ENCODE data around the gene UQCRC1.

The UQCRC1 gene

DNA sequence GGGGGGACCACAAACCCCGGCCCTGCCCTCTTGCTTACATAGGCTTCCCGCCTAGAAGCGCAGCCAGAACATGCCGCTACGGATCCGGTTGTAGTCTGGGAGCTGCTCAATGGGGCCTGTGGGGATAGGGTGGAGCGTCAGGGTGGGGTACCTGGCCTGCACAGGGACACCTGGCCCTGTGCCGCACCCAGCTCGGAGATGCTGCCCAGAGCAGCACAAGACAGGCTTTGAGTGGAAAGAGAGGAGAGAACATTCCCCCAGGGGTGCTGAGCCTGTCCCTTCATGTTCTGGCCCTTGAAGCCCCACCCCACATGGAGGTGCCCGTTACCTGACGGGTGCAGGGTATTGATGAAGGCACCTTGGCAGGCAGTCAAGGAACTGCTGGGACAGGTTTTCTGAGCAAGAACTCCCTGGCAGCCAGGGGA lies 10.4 kb downstream of the UQCRC1 start:
- no peak for DNase-seq (ENCODE audit: low read depth in 1 of 2, low spot score in 1 of 2)

- no peak for DNase-seq (ENCODE audit: low read depth in 1 of 2, low spot score in 1 of 2)
Measured at GRCh38 chr3:48598323-48599076, 10.9 kb downstream of the UQCRC1 start.

- DNase-seq (ENCODE audit: low read depth in 1 of 2, low spot score in 1 of 2): no peak
Measured at GRCh38 chr3:48597408-48597800, 12.0 kb downstream of the UQCRC1 start.

DNA sequence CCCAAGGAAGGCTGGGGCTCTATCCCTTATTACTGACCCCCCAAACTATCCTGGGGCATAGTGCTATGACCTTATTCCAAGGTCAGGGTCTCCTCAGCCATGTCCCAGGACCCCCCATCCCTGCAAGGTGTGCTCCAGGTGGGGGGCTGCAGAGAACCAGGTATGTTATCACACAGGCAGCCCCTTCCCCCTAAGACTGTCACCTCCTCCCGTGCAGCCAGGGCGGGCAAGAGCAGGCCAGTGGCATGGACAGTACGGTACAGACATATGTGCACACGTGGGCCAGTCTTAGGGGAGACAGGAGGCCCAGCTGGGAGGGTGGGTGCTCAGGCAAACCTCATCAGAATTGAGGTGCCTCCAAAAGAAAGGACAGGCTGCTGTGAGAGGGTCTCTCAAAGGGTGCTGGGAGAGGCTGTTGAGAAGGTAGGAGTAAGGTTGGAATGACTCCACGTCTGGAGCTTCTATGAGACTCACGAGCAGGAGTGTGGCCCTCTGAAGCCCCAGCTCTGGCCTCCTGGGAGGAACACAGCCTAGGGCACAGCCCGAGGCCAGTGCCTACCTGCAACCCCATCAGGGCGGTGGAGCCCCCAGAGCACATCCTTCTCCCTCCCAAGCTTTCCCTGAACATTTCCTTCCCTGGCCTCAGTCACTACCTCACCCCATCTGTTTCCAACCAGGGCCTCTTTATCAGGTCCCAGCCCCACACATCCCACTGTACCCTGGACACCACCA lies 12.6 kb downstream of the UQCRC1 start:
- DNase-seq (ENCODE audit: low read depth in 1 of 2, low spot score in 1 of 2): no peak

- DNase-seq (ENCODE audit: low read depth in 1 of 2, low spot score in 1 of 2): no peak
Measured at GRCh38 chr3:48596157-48596556, 13.3 kb downstream of the UQCRC1 start.

GRCh38 chr3:48595526-48596121 lies 13.8 kb downstream of the UQCRC1 start:
- no peak for DNase-seq (ENCODE audit: low read depth in 1 of 2, low spot score in 1 of 2)

GRCh38 chr3:48595075-48595525 lies 14.3 kb downstream of the UQCRC1 start, which contains the start of gene COL7A1:
Gene COL7A1, minus strand, starts transcription at chr3:48595329. Its CDS starts 170 bp downstream, at chr3:48595159.
- no peak for DNase-seq (ENCODE audit: low read depth in 1 of 2, low spot score in 1 of 2)

- DNase-seq (ENCODE audit: low read depth in 1 of 2, low spot score in 1 of 2): no peak
Measured at GRCh38 chr3:48594417-48595049, 14.9 kb downstream of the UQCRC1 start.

DNA sequence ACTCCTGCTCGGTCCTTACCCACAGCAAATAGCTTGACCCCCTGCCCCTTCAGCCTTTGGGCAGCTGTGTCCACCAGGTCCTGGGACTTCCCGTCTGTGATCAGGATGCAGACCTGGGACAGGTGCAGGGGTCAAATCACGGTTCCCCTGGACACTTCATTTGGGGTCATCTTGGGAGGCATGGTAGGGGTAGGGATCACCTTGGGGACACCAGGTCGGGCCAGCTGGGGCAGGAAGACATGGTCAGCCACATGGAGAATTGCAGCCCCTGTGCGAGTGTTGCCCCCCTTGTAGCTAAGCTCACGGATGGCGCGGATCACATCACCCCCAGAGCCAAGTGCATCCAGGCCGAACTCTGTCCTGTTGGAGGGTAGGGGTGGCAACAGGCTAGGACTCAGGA lies 16.1 kb downstream of the UQCRC1 start:
- no peak for DNase-seq (ENCODE audit: low read depth in 1 of 2, low spot score in 1 of 2)

DNA sequence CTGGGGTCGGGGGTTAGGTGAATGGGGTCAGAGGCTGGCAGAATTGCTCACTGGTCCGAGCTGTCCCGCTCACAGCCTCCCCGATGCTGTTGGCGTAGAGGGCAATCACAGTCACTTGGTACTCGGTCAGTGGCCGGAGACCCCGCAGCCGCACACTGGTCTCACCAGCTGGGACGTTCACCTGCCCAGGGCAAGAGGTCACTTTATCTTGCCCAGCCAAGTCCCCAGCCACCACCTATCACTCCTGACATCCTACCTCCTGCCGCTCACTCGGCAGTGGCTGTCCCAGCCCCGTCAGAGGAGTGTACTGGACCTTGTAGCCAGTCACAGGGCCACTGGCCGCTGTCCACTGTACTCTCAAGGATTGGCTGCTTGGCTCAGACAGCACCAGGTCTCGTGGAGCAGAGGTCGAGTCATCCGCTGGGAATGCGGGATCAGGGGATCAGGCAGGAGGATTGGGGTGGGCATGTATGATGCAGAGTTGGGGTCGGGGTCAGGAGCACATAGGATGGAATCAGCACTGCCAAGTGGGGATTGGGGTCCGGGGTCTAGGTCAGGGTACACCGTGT lies 16.8 kb downstream of the UQCRC1 start:
- no peak for DNase-seq (ENCODE audit: low read depth in 1 of 2, low spot score in 1 of 2)

GRCh38 chr3:48591886-48592518 lies 17.4 kb downstream of the UQCRC1 start:
- no peak for DNase-seq (ENCODE audit: low read depth in 1 of 2, low spot score in 1 of 2)

GRCh38 chr3:48591436-48591835 lies 18.0 kb downstream of the UQCRC1 start:
- DNase-seq (ENCODE audit: low read depth in 1 of 2, low spot score in 1 of 2): no peak

GRCh38 chr3:48588230-48588629 lies 21.2 kb downstream of the UQCRC1 start:
- no peak for DNase-seq (ENCODE audit: low read depth in 1 of 2, low spot score in 1 of 2)

DNA sequence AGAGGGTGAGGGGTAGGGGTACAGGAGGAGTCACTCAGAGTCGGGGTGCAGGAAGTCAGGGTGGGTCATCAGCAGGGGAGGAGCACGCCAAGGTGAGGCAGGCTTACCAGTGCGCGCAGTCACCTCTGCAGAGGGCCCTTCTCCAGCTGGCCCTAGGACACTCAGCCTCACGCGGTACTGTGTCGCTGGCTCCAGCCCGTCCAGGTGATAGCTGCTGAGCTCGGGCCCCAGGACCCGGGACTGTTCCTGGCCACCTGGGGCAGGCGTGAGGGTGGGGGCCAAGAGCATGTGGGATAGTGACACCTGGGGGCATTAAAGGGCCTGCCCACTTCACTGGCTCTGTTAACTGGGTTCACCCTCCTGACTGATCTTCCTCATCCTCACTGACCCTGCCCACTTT lies 21.8 kb downstream of the UQCRC1 start:
- no peak for DNase-seq (ENCODE audit: low read depth in 1 of 2, low spot score in 1 of 2)

GRCh38 chr3:48585411-48585810 lies 24.0 kb downstream of the UQCRC1 start:
- DNase-seq (ENCODE audit: low read depth in 1 of 2, low spot score in 1 of 2): no peak

DNA sequence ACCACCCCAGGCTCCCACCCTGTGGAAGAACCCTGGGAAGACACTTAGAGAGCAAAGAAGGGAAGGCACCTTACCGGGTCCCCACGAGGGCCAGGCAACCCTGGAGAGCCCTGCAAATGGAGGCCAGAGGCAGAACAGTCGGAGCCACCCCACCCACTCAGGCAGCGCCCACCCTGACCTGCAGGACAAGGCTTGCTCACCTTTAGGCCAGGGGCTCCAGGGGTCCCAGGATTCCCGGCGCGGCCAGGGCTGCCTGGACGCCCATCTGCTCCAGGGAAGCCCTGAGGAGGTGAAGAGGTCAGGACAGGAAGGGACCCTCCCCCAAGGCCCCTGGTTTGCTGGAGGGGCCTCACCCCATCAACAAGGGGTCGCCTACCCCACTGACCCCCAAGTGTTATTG lies 24.6 kb downstream of the UQCRC1 start:
- no peak for DNase-seq (ENCODE audit: low read depth in 1 of 2, low spot score in 1 of 2)

- no peak for DNase-seq (ENCODE audit: low read depth in 1 of 2, low spot score in 1 of 2)
Measured at GRCh38 chr3:48581621-48582481, 27.6 kb downstream of the UQCRC1 start.

GRCh38 chr3:48576647-48577046 lies 32.8 kb downstream of the UQCRC1 start:
- DNase-seq (ENCODE audit: low read depth in 1 of 2, low spot score in 1 of 2): no peak

DNA sequence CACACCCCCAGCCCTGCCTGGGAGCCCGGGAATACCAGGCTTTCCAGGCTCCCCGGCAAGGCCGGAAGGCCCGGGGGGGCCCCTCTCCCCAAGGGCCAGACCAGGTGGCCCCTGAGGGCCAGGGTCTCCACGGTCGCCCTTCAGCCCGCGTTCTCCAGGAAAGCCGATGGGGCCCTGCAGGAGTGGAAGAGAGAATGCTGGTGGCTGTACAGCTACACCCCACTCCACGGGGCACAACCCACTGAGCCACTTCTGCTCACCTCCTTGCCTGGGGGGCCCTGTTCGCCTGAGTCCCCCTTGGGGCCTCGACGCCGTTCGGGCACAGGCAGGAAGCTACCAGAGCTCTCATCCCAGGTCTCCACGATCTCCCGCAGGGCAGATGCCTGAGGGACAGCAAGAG lies 34.1 kb downstream of the UQCRC1 start:
- DNase-seq (ENCODE audit: low read depth in 1 of 2, low spot score in 1 of 2): no peak

Data from stimulated activated CD4-positive, alpha-beta T cell treated with anti-CD3 and anti-CD28 coated beads, Interleukin-15, amount 100 ng/mL, for 1 hour (primary cell).